Activated CD8-positive, alpha-beta memory T cell treated with anti-CD3 and anti-CD28 coated beads for 4 hours (primary cell): Measurements from ENCODE around the gene PHLPP2.
"Not testable (repeated sequence)": the region's sequence is repeated elsewhere in the genome, so short reads cannot be mapped to it uniquely, and the experiment has no call there.

Experiments
- DNase-seq, 2 donors: peaks; one replicate each; pipeline ENCODE4 v3.0.0-alpha.2; 2020; ENCODE audit warnings: low read depth in 2 of 2

Gene PHLPP2

DNA sequence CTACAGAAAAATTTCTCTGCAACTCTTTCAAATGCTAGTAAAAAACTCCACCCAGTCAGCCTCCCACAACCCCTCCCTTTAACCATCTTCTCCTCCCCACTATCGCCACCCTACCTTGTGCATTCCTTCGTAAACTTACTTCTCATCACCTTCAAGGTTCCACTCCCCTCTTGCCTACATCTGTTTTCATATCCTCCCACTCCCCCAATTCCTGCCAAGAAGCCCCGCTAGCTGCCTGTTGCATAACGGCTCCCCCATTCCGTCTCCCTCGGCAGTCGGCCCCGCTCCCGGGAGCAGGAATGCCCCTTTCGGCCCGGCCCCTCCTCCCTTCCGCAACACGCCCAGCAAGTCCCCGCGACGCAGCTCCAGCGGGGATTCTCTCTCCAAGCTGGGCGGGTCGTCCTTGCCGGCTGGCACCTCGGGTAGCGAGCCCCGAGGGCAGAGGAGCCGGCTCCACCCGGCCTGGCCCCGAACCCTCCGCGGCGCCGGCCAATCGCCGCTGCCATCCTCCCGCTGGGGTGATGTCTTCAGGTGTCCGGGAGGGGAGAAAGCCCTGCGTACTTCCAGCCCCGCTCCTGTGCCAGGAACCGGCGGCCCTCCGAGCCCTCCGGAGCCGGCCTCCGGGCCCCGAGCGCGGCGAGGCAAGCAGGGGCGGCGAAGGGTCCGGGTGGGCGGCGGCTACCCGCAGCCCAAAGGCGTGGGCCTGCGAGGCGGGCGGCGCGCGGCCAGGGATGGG lies 1.5 kb downstream of the PHLPP2 start:
- DNase-seq, result peak in 1 of 2 donors; percentile 27

DNA sequence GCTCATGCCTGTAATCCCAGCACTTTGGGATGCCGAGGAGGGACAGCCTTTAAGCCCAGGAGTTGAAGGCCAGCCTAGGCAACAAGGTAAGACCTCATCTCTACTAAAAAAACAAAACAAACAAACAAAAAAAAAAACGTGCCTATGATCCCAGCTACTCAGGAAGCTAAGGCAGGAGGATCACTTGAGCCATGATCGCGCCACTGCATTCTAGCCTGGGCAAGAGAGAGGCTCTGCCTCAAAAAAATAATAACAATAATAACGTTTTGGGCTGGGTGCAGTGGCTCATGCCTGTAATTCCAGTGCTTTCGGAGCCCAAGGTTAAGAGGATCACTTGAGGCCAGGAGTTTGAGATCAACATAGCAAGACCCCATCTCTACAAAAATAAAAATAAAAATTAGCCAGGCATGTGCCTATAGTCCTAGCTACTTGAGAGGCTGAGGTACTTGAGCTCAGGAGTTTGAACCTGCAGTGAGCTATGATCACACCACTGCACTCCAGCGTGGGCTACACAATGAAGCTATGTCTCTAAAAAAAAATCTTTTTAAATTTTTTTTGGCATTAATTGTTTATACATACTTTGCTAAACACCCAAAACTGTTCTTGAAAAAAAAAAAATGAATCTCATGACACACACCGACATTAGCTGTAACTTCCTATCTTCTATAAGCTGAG lies 3.3 kb downstream of the PHLPP2 start:
- no peak for DNase-seq

DNA sequence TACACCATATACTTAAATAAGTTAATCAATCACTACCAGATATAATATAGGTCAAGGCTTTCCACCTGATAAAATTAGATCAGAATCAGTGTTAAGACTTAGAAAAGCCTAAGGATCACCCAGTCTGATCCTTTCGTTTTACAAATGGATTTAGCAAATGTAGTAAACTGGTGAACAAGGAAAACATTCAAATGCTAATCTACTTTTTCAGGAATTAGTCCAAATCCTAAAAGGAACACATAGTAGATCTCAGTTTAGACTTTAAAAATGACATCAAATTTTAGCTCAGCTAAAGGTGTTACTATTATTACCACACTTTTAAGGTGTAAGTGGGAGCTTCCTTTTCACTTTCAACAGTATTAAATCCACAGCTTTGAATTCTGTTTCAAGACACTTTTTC lies 12.0 kb downstream of the PHLPP2 start:
- DNase-seq, result no peak

DNA sequence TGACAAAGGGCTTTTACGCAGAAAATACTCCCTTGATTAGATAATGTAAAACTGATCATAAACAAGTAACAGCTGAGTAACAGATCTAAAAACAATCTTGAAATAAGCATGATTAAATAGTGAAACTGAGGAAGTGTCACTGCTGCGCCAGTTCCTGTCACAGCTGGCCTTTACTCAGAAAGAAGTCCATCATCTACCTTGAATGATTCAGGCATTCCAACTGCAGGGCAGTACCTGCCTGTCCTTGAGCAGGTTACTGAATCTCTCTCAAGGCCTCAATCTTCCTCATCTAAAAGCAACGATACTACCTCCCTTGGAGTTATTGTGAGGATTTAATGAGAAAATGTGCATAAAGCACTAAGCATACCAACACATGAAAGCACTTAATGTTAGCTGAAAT lies 12.7 kb downstream of the PHLPP2 start:
- DNase-seq, result no peak

DNA sequence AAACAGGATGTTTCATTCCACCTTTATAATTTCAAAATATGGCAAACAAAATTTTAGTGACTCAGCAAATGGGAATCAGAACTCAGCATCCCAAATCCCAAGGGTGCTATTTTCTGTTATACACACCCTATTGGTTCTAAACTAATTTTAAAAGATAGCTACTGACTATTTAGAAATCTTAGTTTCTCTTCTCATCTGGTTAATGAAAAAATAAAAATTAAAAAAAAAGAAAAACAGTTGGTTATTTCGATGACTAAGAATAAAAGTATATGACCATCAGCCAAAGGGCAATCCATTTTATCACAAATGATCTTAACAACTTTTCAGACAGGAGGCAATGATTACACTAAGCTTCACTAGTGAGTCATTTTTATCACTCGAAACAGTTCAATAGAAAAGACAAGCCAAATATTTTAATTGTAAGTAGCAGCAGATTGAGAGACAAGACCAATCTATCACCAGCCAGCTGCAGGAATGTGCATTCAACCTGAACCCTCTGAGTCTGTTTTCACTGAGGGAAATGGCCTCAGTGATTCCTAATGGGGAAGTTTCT lies 15.2 kb downstream of the PHLPP2 start:
- no peak for DNase-seq

DNA sequence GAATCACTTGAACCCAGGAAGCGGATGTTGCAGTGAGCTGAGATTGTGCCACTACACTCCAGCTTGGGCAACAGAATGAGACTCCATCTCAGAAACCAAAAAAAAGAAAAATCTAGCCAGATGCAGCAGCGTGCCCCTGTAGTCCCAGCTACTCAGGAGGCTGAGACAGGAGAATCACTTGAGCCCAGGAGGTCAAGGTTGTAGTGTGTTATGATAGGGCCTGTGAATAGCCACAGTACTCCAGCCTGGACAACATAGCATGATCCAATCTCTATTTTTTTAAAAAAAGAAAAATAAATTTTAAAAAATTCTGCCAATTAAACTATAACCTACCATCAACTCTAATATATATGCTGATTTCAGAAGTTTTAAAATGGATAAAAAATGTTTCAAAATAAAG lies 15.8 kb downstream of the PHLPP2 start:
- DNase-seq, result no peak

DNA sequence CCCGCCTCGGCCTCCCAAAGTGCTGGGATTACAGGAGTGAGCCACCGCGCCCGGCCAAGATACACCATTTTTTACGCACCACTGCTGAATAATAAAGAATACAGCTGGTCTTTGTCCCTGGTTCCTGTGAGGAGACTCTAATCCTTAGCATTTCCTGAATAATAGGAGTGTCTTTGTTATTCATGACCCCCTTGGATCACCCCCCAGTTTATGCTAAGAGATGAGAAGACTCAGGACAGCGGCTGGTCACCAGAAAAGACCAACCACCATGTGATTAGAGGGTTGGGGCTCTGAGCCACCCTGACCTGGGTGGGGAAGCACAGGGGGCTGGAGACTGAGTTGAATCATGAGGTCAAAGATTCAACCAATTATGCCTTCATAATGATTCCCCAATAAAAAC lies 17.3 kb downstream of the PHLPP2 start:
- no peak for DNase-seq

DNA sequence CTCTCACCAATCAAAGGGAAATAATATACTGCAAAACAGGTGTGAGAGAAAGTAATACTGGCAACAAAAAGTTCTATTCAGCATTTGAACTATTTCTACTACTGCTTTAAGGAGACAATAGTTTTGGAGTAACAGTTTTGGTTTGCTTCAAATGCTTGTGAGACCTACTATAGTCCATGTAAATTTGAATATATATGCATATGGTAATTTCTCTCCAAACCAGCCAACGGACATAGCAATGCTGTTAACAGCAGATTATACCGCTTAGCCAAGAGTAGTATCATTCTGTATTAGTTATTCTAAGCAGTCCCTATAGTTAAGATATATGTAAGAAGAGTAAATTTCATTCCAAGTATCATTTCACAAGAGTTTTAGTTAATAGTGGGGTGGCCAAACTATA lies 18.5 kb downstream of the PHLPP2 start:
- DNase-seq, result no peak

DNA sequence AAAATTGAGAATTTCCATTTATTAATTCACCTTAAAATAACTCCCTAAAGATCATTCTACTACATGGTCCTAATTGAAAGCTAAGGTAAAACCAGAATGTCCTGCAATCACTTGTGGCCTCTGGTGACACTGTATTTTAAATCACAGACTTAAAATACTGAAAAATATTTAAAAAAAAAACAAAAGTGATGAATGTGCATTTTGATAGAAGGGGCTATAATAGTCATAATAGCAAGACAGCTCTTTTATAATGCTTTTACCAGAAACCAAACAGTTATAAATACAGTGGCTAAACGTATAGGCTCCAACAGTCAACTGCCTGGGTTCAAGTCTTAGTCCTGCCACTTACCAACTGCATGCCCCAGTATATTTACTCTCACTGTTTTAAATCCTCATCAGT lies 21.2 kb downstream of the PHLPP2 start:
- DNase-seq, result no peak

DNA sequence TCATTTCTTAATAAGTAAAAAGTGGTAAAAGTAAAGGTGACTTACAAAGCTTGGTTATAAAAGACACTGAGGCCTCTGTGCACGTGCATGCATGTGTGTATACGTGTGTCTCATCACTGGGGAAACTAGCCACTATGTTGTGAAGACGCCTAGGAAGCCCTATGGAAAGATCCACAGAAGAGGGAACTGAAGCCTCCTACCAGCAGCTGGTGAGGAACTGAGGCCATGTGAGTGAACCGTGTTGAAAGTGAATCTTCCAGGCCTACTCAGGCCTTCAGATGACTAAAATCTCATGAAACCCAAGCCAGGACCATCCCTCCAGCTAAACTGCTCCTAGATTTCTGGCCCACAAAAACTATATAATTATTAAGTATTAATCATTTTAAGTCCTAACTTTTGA lies 23.7 kb downstream of the PHLPP2 start:
- no peak for DNase-seq

DNA sequence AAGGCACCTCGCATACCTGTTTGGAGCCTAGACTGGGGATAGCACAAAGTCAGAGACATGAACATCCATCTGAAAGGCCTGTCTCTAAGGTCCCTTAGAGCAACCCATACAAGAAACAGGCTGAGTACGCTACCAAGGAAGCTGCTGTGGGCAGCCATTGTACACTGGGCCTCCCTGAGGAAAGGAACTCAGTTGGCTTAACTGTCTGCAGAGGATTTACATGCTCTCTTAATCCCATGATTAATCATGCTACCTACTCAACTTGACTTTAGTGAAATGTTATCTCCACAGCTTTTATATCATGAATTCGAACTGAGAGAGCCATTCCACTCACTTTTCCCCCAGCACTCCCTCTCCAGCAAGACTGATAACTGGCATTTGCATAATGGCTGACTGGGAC lies 26.0 kb downstream of the PHLPP2 start:
- no peak for DNase-seq

DNA sequence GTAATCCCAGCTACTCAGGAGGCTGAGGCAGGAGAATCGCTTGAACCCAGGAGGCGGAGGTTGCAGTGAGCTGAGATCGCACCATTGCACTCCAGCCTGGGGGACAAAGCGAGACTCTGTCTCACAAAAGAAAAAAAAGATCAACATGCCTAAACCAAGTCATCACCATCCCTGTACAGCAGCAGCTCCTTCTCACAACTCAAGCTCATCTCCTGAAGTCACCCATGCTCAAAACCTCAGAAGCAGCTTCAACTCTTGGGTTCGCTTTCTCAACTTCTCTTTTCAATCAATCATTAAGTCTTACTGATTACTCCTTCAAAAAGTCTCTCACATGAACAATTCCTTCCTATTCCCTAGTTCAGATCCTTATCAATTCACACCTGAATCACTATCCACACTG lies 31.3 kb downstream of the PHLPP2 start:
- DNase-seq, result no peak

DNA sequence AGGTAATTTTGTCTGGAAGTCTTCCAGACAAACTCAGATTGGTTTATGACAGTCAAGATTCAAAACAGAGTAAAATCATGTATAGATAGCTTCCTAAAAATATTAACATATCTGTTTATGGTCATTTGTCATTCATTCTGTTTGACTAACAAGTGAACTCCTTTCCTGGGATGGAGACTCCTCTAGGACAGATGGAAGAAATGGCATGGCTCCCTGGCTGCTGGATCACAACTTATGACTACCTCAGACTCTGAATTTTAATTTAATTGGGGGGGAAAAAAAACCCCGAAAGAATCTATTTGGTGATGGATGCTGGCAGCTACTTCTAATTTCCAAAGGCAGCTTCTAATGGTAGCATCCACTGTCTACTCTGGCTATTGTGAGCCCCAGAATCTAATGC lies 34.6 kb downstream of the PHLPP2 start:
- no peak for DNase-seq

DNA sequence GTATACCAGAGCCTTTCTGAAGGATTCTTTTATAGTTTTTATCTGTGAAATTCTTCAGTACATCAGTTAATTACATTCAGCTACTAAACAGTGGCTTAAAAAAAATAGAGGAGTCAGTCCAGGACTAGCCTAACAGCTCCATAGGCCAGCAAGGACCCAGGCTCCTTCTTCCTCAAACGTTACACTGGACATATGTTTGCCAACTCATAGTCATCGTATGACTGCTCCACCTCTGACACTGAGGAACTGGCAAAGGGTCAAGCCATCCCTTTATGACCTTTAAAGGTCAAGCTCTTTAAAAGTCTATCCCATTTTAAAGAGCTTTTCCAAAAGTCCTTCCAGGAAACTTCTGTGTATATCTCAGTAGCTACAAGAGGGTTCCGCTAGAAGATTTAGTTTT lies 36.6 kb downstream of the PHLPP2 start:
- DNase-seq, result no peak

DNA sequence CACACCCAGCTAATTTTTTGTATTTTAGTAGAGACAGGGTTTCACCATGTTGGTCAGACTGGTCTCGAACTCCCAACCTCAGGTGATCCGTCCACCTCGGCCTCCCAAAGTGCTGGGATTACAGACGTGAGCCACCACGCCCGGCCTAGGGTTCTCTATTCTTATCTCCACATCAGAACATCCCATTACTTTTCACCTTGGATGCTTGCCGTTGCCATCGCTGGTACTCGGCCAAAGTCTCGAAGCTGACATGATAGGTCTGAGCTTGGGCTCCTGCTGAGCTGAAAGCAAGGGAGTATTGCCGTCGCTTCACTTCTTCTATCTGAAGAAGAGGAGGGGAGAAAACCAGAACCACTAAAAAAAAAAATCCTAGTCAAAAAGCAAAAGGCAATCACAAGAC lies 40.2 kb downstream of the PHLPP2 start:
- DNase-seq, result not testable (repeated sequence)

DNA sequence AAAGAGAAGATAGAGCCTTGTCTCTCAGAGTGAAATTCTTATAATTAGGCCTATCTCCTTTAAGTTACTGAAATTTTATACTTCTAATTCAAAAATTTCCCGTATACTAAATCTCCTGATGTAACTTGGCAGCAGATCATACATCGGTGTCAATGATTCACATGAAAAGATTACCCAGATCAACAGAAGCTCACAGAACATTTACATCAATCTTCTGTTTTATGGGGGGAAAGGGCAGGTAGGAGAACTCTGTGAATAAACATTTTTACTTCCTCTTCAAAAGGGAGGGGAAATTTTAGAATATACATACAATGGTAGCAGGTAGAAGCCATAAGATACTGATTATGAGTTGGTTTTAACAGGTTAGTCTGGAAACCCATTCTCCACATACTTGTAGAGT lies 43.1 kb downstream of the PHLPP2 start:
- DNase-seq, result no peak

DNA sequence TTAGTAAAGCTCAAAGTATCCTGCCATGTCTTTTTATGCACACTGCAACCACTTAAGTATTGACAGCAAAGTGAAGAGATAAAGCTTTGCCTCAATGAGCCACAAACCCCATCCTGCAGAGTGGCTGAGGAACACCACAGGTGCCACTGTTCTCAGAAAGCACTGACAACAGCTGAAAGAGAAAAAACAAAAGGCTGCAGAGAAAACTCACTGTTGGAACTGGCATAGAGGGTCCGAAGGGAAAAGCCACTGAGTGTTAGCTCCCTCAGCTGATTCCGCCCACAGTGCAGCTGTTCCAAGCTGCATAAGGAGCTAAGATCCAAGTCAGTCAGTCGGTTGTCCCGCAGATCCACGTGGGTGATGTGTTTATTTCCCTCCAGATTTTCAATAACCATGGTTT lies 48.3 kb downstream of the PHLPP2 start:
- no peak for DNase-seq

DNA sequence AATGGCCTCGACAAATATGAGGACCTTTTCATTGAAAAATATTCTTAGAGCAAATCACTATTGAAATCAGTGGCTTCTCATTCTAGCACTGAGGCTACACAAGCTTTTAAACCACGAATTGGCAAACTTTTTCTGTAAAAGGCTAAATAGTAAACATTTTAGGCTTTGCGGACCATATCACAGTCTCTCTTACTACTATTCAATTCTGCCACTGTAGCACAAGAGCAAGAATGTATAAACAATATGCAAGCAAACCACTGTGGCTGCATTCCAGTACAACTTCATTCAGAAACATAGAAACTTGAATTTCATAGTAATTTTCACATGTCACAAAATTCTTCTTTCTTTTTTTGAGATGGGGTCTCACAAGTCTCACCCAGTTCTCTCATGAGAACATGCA lies 49.1 kb downstream of the PHLPP2 start:
- no peak for DNase-seq

DNA sequence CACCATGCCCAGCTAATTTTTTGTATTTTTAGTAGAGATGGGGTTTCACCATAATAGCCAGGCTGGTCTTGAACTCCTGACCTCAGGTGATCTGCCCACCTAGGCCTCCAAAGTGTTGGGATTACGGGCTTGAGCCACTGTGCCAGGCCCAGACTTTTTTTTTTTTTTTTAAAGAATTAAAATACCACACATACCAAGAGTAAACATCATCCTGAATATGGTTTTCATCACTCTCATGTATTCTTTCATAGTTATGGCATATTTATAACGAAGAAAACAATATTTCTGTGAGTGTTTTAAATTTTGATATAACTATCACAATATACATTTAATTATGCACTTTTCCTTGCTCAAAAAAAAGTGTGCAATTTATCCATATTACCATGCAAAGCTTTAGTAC lies 50.3 kb downstream of the PHLPP2 start:
- DNase-seq, result no peak

DNA sequence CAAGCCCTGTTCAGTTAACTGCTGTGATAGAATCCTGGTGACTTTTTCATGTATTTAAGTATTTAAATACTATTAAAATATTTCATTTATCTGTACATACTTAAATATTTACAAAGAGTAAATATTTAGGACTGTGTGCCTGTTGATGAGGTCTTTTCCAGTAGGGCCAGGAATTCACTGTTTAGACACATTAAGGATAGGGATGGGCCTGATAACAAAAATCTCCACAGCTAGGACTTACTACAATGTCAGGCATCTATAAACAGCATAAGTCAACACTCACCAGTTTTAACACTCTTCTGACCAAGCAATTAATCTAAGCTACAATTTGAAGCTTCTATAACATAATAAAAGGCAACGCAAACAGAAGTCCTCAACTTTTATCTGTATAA lies 50.9 kb downstream of the PHLPP2 start:
- no peak for DNase-seq

DNA sequence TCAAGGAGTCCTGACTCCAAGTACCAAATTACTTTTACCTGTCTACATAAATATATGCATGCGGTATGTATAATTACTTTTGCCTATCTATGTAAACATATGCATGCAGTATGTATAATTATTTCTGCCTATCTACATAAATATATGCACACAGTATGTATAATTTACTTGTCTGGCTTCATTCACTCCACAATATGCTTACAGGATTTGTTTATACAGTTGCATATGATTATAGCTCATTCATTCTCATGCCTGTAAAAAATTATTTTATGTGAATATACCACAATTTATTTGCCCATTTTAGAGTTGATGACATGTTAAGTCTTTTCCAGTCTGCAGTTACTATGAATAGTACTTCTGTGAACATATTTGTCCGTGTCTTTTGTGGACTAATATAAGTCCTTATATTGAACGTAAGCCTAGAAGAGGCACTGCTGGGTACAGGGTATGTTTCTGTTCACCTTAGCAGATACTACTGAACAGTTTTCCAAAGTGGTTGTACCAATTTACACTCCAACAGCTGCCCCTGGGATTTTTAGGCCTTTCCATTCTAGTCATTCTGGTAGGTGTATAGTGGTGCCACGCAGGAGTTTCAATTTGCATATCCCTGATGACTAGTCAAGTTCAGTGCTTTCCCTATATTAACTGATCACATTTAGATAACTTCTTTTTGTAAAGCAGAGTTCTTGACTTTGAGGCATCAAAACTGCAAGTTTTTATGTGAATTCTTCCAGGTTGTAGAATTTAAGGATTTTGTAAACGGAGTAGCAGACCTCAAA lies 51.5 kb downstream of the PHLPP2 start:
- no peak for DNase-seq

DNA sequence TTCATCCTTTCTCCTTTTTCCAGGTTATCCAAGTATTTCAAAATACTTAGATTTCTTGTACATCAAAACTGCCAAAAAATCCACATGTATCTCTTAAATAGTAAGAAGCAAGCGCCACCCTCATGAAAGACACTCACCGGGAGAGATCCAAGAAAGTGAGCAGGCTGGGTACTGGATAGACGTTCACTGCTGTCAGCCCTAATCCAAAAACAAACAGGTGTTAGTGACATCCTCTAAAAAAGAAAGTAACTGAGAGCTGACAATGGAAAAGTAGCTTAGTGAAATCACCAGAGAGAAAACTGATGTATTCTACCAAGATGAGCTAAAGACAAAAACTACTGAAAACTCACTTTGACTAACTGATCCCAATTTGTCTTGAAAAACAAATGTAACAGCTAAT lies 52.4 kb downstream of the PHLPP2 start:
- DNase-seq, result no peak

DNA sequence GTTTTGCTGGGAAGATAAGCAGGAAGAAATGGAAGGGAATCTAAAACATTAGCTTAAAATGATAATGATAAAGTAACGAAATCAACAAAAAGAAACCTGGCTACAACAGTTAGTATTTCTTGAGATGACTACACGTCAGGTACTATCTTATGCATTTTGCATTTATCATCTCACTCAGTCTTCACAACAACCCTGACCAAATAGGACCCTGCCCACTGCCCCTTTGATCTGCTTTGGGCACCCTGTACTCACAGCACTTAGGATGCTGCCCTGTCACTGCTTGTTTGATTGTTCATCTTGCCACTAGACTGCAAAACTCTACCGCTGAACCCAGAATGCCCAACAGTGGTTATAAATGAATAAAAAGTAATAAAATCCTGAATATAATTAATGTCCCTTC lies 53.3 kb downstream of the PHLPP2 start:
- DNase-seq, result no peak
